IgD-negative memory B cell (primary cell): ENCODE measurements around the gene SEC14L5. TPM values are rescaled to one million over a fixed set of nuclear protein-coding genes. Genes with fewer than 3 reads are reported as not detected.

Experiments
- H3K27ac Mint-ChIP-seq, 3 donors: one replicate each; pipeline ENCODE4 v1.8.0; 2020 to 2022; ENCODE audit warnings: mild to moderate bottlenecking in 3 of 3, mixed read lengths in 3 of 3, moderate library complexity in 1 of 3
- H3K27me3 Mint-ChIP-seq: one replicate; pipeline ENCODE4 v1.8.0; 2021; ENCODE audit warnings: mixed read lengths
- H3K36me3 Mint-ChIP-seq: one replicate; pipeline ENCODE4 v1.8.0; 2020; ENCODE audit warnings: mild to moderate bottlenecking, mixed read lengths
- H3K4me1 Mint-ChIP-seq, 3 donors: one replicate each; pipeline ENCODE4 v1.8.0; 2020 to 2022; ENCODE audit warnings: mixed read lengths in 3 of 3, mild to moderate bottlenecking in 1 of 3
- H3K4me3 Mint-ChIP-seq, 4 donors: one replicate each; pipeline ENCODE4 v1.8.0; 2020 to 2022; ENCODE audit warnings: mild to moderate bottlenecking in 4 of 4, mixed read lengths in 4 of 4, moderate library complexity in 3 of 4
- H3K9me3 Mint-ChIP-seq, 3 donors: one replicate each; pipeline ENCODE4 v1.8.0; 2020 to 2021; ENCODE audit warnings: mixed read lengths in 3 of 3, mild to moderate bottlenecking in 1 of 3
- polyA plus RNA-seq: library from polyadenylated mRNA; unstranded; fragments of 300-500 nt; fragmentation: Illumina TruSeq; gene quantifications from one replicate; pipeline ENCODE4 v1.2.3, GENCODE V29; 2021

SEC14L5 gene
- polyA plus RNA-seq, 1 donor from 2014 or later: 0.03 TPM

DNA sequence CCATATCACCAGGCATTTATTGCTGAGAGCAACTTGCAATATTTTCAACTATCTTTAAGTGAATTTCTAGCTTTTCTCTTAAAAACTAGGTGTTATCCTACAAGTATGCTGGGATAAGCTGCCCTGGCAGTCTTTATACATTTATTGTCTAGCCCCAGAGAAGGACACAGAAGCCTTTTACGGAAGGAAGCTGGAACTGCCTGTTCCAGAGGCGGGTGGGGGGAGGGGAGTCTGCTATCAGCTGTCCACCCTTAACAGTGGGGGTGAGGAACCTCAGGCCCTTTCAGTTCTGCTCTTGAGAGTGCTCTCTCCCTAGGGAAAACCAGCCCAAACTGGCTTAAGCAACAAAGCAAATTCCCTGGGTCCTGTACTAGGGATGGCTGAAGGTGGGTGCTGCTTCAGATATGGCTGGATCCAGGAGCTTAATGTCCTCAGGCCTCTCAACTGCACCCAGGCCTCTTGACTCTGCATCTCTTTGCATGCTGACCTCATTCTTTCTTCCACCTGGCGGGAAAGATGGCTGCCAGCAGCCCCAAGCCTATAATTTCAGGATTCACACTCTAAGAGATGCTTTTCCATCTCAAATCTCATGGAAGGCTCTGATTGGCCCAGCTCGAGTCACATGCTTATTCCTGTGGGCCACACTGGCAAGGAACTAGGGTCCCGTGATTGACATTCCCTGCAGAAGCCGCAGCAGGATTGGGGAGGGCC, 59.0 kb downstream of the SEC14L5 start:
- Mint-ChIP-seq H3K27ac (no peak overlapping the region), H3K27me3 (no peaks in the 10 kb centered on the region), H3K4me1 (no peaks in the 10 kb centered on the region), H3K9me3 (no peaks in the 10 kb centered on the region), H3K36me3 (no peaks in the 10 kb centered on the region), H3K4me3 (no peak overlapping the region)

DNA sequence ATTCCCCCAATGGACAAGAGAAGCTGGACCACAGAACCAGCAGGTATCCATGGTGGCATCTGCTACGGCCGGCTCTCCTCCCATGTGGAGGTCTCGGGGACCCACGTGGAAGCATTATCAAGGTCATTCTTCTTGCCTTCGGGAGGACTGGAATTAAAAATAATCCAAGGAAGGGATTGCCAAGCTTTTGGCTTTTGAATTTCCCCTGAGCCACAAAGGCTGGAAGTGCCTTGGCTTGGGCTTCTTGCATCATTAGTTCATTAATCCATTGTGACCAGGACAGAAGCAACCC, 59.5 kb downstream of the SEC14L5 start:
- H3K27ac Mint-ChIP-seq: no peak overlapping the region
- H3K4me3 Mint-ChIP-seq: no peak overlapping the region
- no peaks in the 10 kb centered on the region for H3K4me1 Mint-ChIP-seq
- H3K9me3 Mint-ChIP-seq: no peaks in the 10 kb centered on the region
- no peaks in the 10 kb centered on the region for H3K36me3 Mint-ChIP-seq
- H3K27me3 Mint-ChIP-seq: no peaks in the 10 kb centered on the region

DNA sequence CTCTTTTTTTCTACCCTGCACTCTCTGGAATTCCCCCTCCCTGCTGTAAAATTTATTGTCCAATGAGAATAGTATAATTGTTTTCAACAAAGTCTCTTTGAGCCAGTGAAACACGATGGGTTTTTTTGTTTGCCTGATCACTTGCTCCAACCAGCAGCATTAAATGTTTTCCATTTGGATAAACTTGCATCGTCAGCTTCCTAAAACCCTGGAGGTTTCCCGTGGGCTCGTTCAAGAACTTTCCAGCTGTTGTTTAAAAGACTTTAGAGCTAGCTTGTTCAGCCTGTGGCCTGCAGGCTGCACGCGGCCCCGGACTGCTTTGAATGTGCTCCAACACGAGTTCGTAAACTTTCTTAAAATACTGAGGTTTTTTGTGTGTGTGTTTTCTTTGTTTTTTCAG, 60.7 kb downstream of the SEC14L5 start:
- Mint-ChIP-seq H3K9me3 (no peaks in the 10 kb centered on the region), H3K4me1 (peaks cover 0 to 1% (median 0%) of the 10 kb centered on the region in 3 donors), H3K27ac (peak overlapping the region in 1 of 3 donors; percentile 48), H3K36me3 (no peaks in the 10 kb centered on the region), H3K27me3 (no peaks in the 10 kb centered on the region), H3K4me3 (no peak overlapping the region)

DNA sequence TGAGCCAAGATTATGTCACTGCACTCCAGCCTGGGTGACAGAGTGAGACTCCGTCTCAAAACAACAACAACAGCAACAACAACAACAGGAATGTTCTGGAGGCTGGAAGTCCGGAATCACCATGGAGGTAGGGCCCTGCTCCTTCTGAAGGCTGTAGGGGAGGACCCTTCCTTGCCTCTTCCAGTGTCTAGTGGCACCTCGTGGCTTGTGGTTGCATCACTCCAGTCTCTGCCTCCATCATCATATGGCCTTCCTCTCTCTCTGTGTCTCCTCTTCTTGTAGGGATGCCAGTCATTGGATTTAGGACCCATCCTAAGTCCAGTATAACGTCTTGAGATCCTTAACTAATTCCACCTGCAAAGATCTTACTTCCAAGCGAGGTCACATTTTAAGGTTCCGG, 61.6 kb downstream of the SEC14L5 start:
- peaks cover 0 to 1% (median 0%) of the 10 kb centered on the region in 3 donors for H3K4me1 Mint-ChIP-seq
- no peak overlapping the region for H3K4me3 Mint-ChIP-seq
- no peaks in the 10 kb centered on the region for H3K36me3 Mint-ChIP-seq
- H3K9me3 Mint-ChIP-seq: no peaks in the 10 kb centered on the region
- peak overlapping the region in 1 of 3 donors; percentile 59 for H3K27ac Mint-ChIP-seq
- H3K27me3 Mint-ChIP-seq: no peaks in the 10 kb centered on the region

DNA sequence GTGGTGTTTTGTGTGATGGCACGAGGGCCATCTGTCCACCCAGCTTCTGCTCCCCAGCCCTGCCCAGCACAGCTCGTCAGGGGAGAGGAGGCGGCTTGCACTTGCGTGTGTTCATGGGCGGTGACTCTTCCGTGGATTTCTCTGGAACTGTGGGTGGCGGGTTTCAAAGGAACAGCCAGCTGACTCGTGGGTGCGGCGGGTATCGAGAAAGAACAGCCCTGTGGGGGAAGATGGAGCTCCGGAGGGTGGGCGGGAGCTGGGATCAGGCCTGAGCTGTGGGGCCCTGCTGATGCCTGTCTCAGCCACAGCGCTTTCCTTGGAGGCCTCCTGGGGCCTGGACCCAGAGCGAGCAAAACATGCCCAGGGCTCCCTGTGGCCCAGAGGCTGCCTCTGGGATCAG, 62.4 kb downstream of the SEC14L5 start:
- Mint-ChIP-seq H3K36me3 (no peaks in the 10 kb centered on the region), H3K4me1 (peaks cover 0 to 1% (median 0%) of the 10 kb centered on the region in 3 donors), H3K27ac (no peak overlapping the region), H3K4me3 (no peak overlapping the region), H3K9me3 (no peaks in the 10 kb centered on the region), H3K27me3 (no peaks in the 10 kb centered on the region)

DNA sequence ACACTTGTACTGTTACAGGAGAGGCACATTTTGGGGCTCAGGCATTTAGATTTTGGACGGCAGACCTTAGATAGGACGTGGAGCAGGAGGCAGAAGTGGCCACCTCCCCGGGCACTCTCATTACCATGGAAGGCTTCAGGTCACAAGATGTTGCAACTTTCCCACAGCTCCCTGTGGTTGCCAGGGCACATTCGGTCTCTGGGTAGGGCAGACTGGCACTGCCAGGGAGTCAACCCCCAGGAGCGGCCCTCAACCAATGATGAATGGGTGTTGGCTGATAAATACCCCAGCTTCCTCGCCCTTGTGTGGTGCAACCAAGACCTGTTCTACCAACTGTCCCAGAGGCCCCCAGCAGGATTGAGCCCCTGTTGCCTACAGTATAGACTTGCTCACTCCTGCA, 64.4 kb downstream of the SEC14L5 start:
- Mint-ChIP-seq H3K36me3 (no peaks in the 10 kb centered on the region), H3K4me3 (no peak overlapping the region), H3K27ac (no peak overlapping the region)

DNA sequence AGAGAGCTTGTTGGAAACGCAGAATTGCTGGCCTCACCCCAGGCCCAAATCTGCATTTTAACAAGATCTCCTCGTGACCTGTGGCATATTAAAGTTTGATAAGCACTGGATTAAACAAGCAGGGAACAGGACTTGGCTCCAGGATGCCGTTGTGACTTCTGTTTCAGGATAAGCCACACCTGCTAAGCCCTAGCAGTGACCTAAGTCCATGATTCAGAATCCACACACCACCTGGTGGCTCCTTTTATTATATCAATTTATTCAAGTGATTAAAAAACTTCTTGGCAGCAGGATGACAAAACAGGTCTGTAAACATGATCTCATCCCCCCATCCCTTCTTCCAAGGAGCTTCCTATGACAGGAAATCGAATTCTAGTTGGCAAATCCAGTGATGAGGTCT, 66.5 kb downstream of the SEC14L5 start:
- Mint-ChIP-seq H3K27ac (peak overlapping the region in 1 of 3 donors; percentile 8), H3K36me3 (no peaks in the 10 kb centered on the region), H3K9me3 (no peaks in the 10 kb centered on the region), H3K27me3 (no peaks in the 10 kb centered on the region), H3K4me1 (peaks cover 0 to 3% (median 0%) of the 10 kb centered on the region in 3 donors), H3K4me3 (no peak overlapping the region)

More for the DNA sequence above, 64.4 kb downstream of the SEC14L5 start:
- H3K4me1 Mint-ChIP-seq: peaks cover 0 to 3% (median 0%) of the 10 kb centered on the region in 3 donors
- H3K27me3 Mint-ChIP-seq: no peaks in the 10 kb centered on the region
- no peaks in the 10 kb centered on the region for H3K9me3 Mint-ChIP-seq

DNA sequence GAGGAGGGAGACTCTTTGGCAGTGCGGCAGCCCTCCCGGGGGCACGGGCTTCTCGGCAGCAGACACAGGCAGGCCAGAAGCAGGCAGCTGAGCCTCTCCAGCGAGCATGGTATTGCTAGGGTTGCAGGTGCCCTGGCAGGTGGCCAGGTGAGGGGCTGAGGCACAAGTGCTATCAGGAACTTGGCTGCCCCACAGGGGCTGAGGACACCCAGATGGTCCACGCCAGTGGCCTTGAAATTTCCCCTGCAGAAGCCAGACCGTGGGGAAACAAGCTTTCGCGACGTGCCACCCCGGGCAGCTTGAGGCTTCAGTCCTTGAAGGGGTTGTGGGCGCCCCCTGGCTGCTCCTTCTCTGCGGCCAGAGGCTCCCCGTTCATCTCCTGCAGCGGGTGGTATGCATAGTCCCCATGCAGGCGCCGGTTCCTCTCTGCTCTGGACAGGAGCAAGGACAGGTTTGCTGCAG, 67.1 kb downstream of the SEC14L5 start:
- peaks cover 0 to 3% (median 0%) of the 10 kb centered on the region in 3 donors for H3K4me1 Mint-ChIP-seq
- H3K36me3 Mint-ChIP-seq: no peaks in the 10 kb centered on the region
- H3K27me3 Mint-ChIP-seq: no peaks in the 10 kb centered on the region
- H3K27ac Mint-ChIP-seq: peak overlapping the region in 1 of 3 donors; percentile 8
- no peak overlapping the region for H3K4me3 Mint-ChIP-seq
- no peaks in the 10 kb centered on the region for H3K9me3 Mint-ChIP-seq

DNA sequence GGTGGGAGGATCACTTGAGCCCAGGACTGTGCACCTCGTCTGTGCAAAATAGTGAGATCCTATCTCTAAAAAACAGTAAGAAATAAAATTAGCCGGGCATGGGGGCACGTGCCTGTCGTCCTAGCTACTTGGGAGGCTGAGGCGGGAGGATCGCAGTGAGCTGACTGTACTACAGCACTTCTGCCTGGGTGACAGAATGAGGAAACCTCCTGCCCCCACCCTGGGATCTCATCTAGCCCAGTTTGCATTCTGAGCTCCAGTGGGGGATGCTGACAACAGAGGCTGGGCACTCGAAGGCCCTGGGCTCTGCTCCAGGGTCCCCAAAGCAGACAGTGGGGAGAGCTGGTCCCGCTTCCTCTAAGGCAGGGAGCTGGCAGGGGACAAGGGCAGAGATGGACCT, 68.5 kb downstream of the SEC14L5 start:
- Mint-ChIP-seq H3K27me3 (no peaks in the 10 kb centered on the region), H3K36me3 (no peaks in the 10 kb centered on the region), H3K4me1 (peaks cover 0 to 3% (median 0%) of the 10 kb centered on the region in 3 donors), H3K27ac (no peak overlapping the region), H3K9me3 (no peaks in the 10 kb centered on the region), H3K4me3 (peak overlapping the region in 1 of 4 donors; percentile 55)

DNA sequence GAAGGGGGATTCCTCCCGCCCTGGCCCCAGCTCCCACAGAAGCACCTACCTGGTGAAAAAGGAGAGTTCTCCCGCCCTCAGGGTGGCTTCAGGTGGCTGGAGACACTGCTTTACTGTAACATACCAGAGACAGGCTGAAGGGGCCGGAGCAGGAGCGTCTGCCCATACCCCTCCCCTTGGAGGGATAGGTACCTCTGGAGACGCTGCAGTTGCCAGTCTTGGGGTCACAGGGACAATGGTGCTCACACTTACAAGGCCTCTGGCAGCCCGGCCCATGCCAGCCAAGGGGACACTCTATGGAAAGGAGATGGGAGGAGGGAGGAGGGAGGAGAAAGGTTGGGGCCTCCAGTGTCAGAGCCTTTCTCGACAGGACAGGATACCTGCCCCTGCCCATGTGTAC, 69.0 kb downstream of the SEC14L5 start:
- H3K27ac Mint-ChIP-seq: no peak overlapping the region
- no peaks in the 10 kb centered on the region for H3K9me3 Mint-ChIP-seq
- no peaks in the 10 kb centered on the region for H3K27me3 Mint-ChIP-seq
- peaks cover 0 to 3% (median 3%) of the 10 kb centered on the region in 3 donors for H3K4me1 Mint-ChIP-seq
- no peak overlapping the region for H3K4me3 Mint-ChIP-seq
- H3K36me3 Mint-ChIP-seq: no peaks in the 10 kb centered on the region

DNA sequence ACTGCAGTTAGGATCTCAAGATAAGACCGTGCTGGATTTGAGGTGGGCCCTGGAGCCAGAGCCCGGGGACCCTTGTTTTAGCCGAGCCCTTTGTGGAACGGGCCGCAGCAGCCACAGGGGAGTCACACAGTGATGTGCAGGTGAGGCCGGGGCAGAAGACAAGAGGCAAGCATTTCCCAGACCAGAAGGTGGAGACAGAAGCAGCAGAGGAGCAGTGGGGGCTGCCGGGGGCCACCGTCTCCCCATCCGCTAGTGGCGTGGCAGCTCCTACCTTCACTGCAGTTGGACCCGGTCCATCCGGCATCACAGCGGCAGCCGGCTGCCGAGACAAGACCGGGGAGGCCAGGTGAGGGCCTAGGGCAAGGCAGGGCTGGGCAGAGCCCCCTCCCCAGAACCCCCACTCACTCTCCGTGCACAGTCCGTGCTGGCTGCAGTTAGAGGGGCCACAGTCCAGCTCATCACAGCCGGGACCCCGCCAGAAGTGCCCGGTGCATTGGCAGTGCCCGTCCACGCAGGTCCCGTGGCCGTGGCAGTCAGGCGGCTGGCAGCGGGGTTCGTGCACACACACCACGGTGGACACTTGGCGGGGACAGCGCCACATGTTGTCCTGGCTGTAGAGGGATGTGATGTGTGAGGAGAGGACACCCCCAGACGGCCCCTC, 69.6 kb downstream of the SEC14L5 start:
- Mint-ChIP-seq H3K36me3 (no peaks in the 10 kb centered on the region), H3K27ac (no peak overlapping the region), H3K4me3 (no peak overlapping the region), H3K4me1 (peaks cover 0 to 4% (median 4%) of the 10 kb centered on the region in 3 donors), H3K27me3 (no peaks in the 10 kb centered on the region), H3K9me3 (no peaks in the 10 kb centered on the region)

DNA sequence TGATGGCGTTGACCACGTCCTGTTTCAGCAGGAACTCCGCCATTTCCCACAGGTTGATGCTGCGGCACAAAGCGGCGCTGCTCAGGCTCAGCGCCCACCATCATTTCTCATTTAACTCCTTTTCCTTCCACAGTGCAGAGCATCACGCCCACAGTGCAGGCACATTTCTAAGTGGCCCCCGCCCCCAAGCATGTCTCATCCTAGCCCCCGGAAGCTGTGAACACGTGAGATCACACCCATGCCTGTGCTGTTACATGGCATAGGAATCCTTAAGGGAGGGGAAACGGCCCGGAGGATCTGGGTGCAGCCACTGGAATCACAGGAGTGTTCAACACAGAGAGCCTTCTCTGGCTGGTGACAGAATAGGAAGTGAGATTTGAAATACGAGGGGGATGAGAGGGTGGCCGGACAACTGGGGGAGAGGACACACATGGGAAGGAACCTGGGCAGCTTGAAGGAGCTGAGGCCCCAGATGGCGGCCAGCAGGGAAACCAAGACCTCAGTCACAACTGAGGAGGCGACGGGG, 70.9 kb downstream of the SEC14L5 start:
- Mint-ChIP-seq H3K4me3 (peak overlapping the region in 2 of 4 donors; percentile 53 to 65), H3K27me3 (no peaks in the 10 kb centered on the region), H3K9me3 (no peaks in the 10 kb centered on the region), H3K27ac (peak overlapping the region in 1 of 3 donors; percentile 65), H3K4me1 (peaks cover 3 to 10% (median 9%) of the 10 kb centered on the region in 3 donors), H3K36me3 (no peaks in the 10 kb centered on the region)

DNA sequence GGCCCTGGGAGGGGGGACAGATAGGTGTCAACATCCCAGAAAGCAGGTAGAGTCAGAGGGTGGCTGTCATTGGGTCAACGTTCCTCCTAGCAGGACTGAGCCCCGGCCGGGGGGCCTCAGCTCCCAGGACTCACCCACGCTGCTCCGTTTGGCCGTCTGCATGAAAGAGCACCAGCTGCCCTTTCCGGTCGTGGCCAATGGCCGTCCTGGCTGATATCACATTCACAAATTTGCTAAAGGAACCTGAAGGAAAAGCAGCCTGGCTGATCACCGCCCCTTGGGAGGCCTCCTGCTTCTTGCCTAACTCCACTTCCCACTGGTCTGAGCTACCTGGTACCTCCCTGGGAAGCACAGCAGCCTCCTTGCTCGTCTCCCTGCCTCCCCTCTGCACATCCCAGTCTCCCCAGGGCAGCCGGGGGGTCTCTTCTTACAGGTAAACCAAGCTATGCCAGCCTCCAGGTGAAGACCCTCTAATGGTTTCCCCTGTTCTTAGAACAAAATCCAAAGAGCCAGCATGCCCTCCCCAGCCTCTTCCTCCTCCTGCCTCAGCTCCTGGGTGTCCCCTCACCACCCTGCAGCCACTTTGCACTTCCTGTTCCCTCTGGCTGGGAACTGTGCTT, 72.2 kb downstream of the SEC14L5 start:
- Mint-ChIP-seq H3K27me3 (no peaks in the 10 kb centered on the region), H3K27ac (peak overlapping the region in 1 of 3 donors; percentile 60), H3K4me1 (peaks cover 9 to 14% (median 12%) of the 10 kb centered on the region in 3 donors), H3K36me3 (no peaks in the 10 kb centered on the region), H3K9me3 (no peaks in the 10 kb centered on the region), H3K4me3 (peak overlapping the region in 1 of 4 donors; percentile 53)

DNA sequence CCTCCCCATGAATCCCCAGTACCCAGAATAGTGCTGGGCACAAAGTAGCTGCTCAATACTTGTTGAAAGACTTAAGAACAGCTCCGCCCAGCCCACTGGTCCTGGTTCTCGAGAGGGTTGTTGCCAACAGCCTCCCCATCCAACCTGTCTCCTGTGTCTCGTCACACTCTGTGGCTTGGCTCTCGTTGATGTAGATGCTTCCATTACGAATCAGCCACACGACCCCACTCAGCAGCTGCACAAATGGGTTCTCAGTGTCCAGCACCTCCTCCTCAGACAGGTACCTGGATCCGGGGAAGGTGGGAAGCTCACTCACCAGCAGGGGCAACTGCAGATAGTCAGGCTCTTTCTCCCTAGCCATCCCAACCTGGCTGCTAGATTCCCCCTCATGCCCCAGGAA, 73.5 kb downstream of the SEC14L5 start:
- peaks cover 2% of the 10 kb centered on the region for H3K36me3 Mint-ChIP-seq
- peak overlapping the region in 3 of 4 donors; percentile 44 to 83 (median 64) for H3K4me3 Mint-ChIP-seq
- H3K9me3 Mint-ChIP-seq: no peaks in the 10 kb centered on the region
- peak overlapping the region in 1 of 3 donors; percentile 39 for H3K27ac Mint-ChIP-seq
- H3K27me3 Mint-ChIP-seq: no peaks in the 10 kb centered on the region
- H3K4me1 Mint-ChIP-seq: peaks cover 12 to 15% (median 14%) of the 10 kb centered on the region in 3 donors

DNA sequence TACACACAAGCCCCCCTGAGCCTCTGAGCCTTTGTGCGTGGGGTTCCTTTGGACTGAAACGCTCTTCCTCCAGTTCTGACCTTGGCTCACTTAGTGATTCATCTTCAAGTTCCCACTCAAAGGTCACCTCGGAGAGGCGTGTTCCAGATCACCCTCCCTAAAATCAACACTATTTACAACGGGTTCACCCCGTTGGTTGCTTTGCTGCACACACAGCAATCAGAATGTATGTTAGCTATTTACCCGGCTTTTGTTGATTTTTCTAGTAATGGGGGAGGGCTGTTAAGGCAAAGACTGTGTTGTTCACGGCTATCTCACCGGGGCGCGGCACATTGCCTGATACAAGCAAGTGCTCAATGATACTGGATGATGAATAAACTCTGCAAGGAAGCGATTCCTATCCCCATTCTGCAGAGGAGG, 74.6 kb downstream of the SEC14L5 start:
- Mint-ChIP-seq H3K9me3 (no peaks in the 10 kb centered on the region), H3K4me1 (peaks cover 11 to 15% (median 14%) of the 10 kb centered on the region in 3 donors), H3K27ac (peak overlapping the region in 2 of 3 donors; percentile 3 to 59), H3K27me3 (no peaks in the 10 kb centered on the region), H3K36me3 (peaks cover 3% of the 10 kb centered on the region), H3K4me3 (peak overlapping the region; percentile 87 to 95 (median 89))
